Right renal cortex interstitium (tissue), 3 donors: ENCODE results near the gene HIPK2. TPM values are rescaled to one million over a fixed set of nuclear protein-coding genes. Genes with fewer than 3 reads are reported as not detected.

Experiments used
- DNase-seq, 3 donors: peaks; one replicate each; pipeline ENCODE4 v3.0.0-alpha.2; 2013; ENCODE audit warnings: low read depth in 3 of 3, low spot score in 2 of 3
- polyA plus RNA-seq, 3 donors: library from polyadenylated mRNA; unstranded; fragments of 120-200 nt; gene quantifications; one replicate each; pipeline ENCODE4 v1.2.1, GENCODE V29; 2013; ENCODE audit not compliant: insufficient read length in 3 of 3

HIPK2 gene
- polyA plus RNA-seq: 10 to 100 TPM; 81.5 to 88.7 (median 87.6) TPM

- DNase-seq: peak in 1 of 3 donors; percentile 56
These were observed at the start of gene HIPK2 for GRCh38 chr7:139777948-139778841. HIPK2 (minus strand) TSS chr7:139777998; CDS start chr7:139777623, 375 bp downstream.

GRCh38 chr7:139827042-139827441 is 49.2 kb upstream of the HIPK2 start:
- no peak for DNase-seq

GRCh38 chr7:139825666-139826290 is 48.0 kb upstream of the HIPK2 start:
- no peak for DNase-seq

GRCh38 chr7:139823959-139824521 is 46.2 kb upstream of the HIPK2 start:
- DNase-seq: no peak

GRCh38 chr7:139822855-139823254 is 45.1 kb upstream of the HIPK2 start:
- DNase-seq: no peak

- DNase-seq: no peak
These were observed 43.7 kb upstream of the HIPK2 start for GRCh38 chr7:139821349-139822105.

GRCh38 chr7:139820089-139820488 is 42.3 kb upstream of the HIPK2 start:
- no peak for DNase-seq

- DNase-seq: no peak
These were observed 39.5 kb upstream of the HIPK2 start for GRCh38 chr7:139817249-139817648.

- DNase-seq: no peak
These were observed 35.9 kb upstream of the HIPK2 start for GRCh38 chr7:139813689-139814088.

GRCh38 chr7:139813151-139813550 is 35.4 kb upstream of the HIPK2 start:
- no peak for DNase-seq

- DNase-seq: no peak
These were observed 33.3 kb upstream of the HIPK2 start for GRCh38 chr7:139811066-139811465.

- no peak for DNase-seq
These were observed 31.1 kb upstream of the HIPK2 start for GRCh38 chr7:139808846-139809442.

GRCh38 chr7:139808427-139808826 is 30.6 kb upstream of the HIPK2 start:
- no peak for DNase-seq

- no peak for DNase-seq
These were observed 29.2 kb upstream of the HIPK2 start for GRCh38 chr7:139807009-139807408.

GRCh38 chr7:139804571-139804970 is 26.8 kb upstream of the HIPK2 start:
- no peak for DNase-seq

- DNase-seq: no peak
These were observed 21.8 kb upstream of the HIPK2 start for GRCh38 chr7:139799586-139799985.

GRCh38 chr7:139798892-139799291 is 21.1 kb upstream of the HIPK2 start:
- no peak for DNase-seq

GRCh38 chr7:139798221-139798620 is 20.4 kb upstream of the HIPK2 start:
- no peak for DNase-seq

- DNase-seq: no peak
These were observed 19.8 kb upstream of the HIPK2 start for GRCh38 chr7:139797607-139798006.

GRCh38 chr7:139791316-139791715 is 13.5 kb upstream of the HIPK2 start:
- DNase-seq: no peak

- no peak for DNase-seq
These were observed 6.8 kb upstream of the HIPK2 start for GRCh38 chr7:139784648-139785047.
